Keratinocyte (primary cell): Measurements from ENCODE around the gene TYW1. TPM values are rescaled to one million over a fixed set of nuclear protein-coding genes. Genes with fewer than 3 reads are reported as not detected.
A peak's percentile ranks its signal among the peaks of the same experiment; 100 is the strongest.
"Not testable (repeated sequence)": the region's sequence is repeated elsewhere in the genome, so short reads cannot be mapped to it uniquely, and the experiment has no call there.

Source experiments
- DNase-seq: peaks from one replicate; pipeline ENCODE4 v3.0.0-alpha.2; 2011; ENCODE audit warnings: low read depth, missing footprints, low spot score
- FAIRE-seq: peaks from 2 replicates; lab custom pipeline; 2011; peaks lifted over from hg19 to GRCh38; lab: Jason Lieb, UNC
- H2AFZ ChIP-seq: 2 replicates; pipeline ENCODE4 v1.6.0; 2012; ENCODE audit warnings: low read length, control low read depth, inconsistent platforms; ENCODE audit not compliant: control insufficient read depth
- H3K27ac ChIP-seq: 2 replicates; pipeline ENCODE4 v1.5.1; 2011; ENCODE audit warnings: low read length; ENCODE audit not compliant: control insufficient read depth, insufficient read depth
- H3K27me3 ChIP-seq: 3 replicates; pipeline ENCODE4 v1.6.0; 2011; ENCODE audit warnings: low read length; ENCODE audit not compliant: control insufficient read depth, insufficient read depth; ENCODE audit errors: extremely low read depth
- H3K36me3 ChIP-seq, 2 experiments: 2 replicates in 1 of 2; 3 replicates in 1 of 2; pipeline ENCODE4 v1.5.1; 2011; ENCODE audit warnings: low read length in 2 of 2, mild to moderate bottlenecking in 1 of 2; ENCODE audit not compliant: control insufficient read depth in 2 of 2, insufficient read depth in 2 of 2; ENCODE audit errors: extremely low read depth in 1 of 2
- H3K4me1 ChIP-seq: 3 replicates; pipeline ENCODE4 v1.5.1; 2011; ENCODE audit warnings: low read length; ENCODE audit not compliant: control insufficient read depth, insufficient read depth; ENCODE audit errors: extremely low read depth
- H3K4me2 ChIP-seq: 3 replicates; pipeline ENCODE4 v1.6.0; 2011; ENCODE audit warnings: low read depth, low read length; ENCODE audit not compliant: control insufficient read depth, insufficient read depth; ENCODE audit errors: extremely low read depth
- H3K4me3 ChIP-seq, 3 experiments: fragments of 200-600 bp in 1 of 3; sonication (generic) in 1 of 3; 2 replicates in 2 of 3; 3 replicates in 1 of 3; pipeline ENCODE4 v1.5.1; 2011 to 2016; ENCODE audit warnings: low read length in 3 of 3, mild to moderate bottlenecking in 3 of 3, control low read depth in 2 of 3, inconsistent platforms in 1 of 3, low read depth in 1 of 3, mixed read lengths in 1 of 3, mixed run types in 1 of 3, moderate library complexity in 1 of 3; ENCODE audit not compliant: control insufficient read depth in 2 of 3, insufficient read depth in 2 of 3; ENCODE audit errors: extremely low read depth in 1 of 3
- H3K79me2 ChIP-seq: 2 replicates; pipeline ENCODE4 v1.6.0; 2012; ENCODE audit warnings: low read length; ENCODE audit not compliant: control insufficient read depth, insufficient read depth
- H3K9ac ChIP-seq: 3 replicates; pipeline ENCODE4 v1.6.0; 2011; ENCODE audit warnings: low read length; ENCODE audit not compliant: control insufficient read depth, insufficient read depth; ENCODE audit errors: extremely low read depth
- H3K9me1 ChIP-seq: 3 replicates; pipeline ENCODE4 v1.6.0; 2011; ENCODE audit warnings: low read length; ENCODE audit not compliant: control insufficient read depth, insufficient read depth; ENCODE audit errors: extremely low read depth
- H3K9me3 ChIP-seq: 2 replicates; pipeline ENCODE4 v1.5.1; 2012; ENCODE audit warnings: low read depth, low read length; ENCODE audit not compliant: control insufficient read depth
- H4K20me1 ChIP-seq: 3 replicates; pipeline ENCODE4 v1.6.0; 2011; ENCODE audit warnings: low read length; ENCODE audit not compliant: control insufficient read depth, insufficient read depth; ENCODE audit errors: extremely low read depth
- CTCF ChIP-seq, 3 experiments: IDR thresholded peaks in 1 of 3; conservative IDR thresholded peaks in 1 of 3; optimal IDR thresholded peaks in 1 of 3; 2 replicates in 2 of 3; 3 replicates in 1 of 3; pipeline versions ENCODE3 to v1.5.1; 2011; ENCODE audit warnings: low read length in 3 of 3, mild to moderate bottlenecking in 3 of 3, moderate library complexity in 2 of 3, control low read depth in 1 of 3, inconsistent platforms in 1 of 3; ENCODE audit not compliant: insufficient read depth in 2 of 3; ENCODE audit errors: extremely low read depth in 1 of 3
- dilution Hi-C: fragments of 300-500 bp; cut with MboI; formaldehyde crosslinking; loops from one replicate; pipeline ENCODE4 v1.7.0; 2020; ENCODE audit warnings: low sequenced_read_pairs; ENCODE audit not compliant: extremely low pct_ligation_motif_present
- polyA plus RNA-seq, 5 experiments: library from polyadenylated mRNA; depleted of rRNA in 3 of 5; stranded (reverse) in 3 of 5; stranded (forward) in 1 of 5; unstranded in 1 of 5; fragments of >200 nt; gene quantifications; 1 replicate in 1 of 5; 2 replicates in 3 of 5; 3 replicates in 1 of 5; pipeline versions ENCODE4 v1.2.1 to v1.2.3, GENCODE V29; 2011 to 2012; ENCODE audit warnings: missing spikeins in 2 of 5, low read depth in 1 of 5, low replicate concordance in 1 of 5

Gene TYW1
- polyA plus RNA-seq, 1 donor (not counting 4 experiments of a cell fraction or from before 2014, with no cell fraction given) = 16.4 TPM

- peak; percentile 30 to 66 (median 34) for TF ChIP-seq CTCF (optimal IDR thresholded peaks at IDR 0.05 in 1 of 3, IDR thresholded peaks at IDR 0.05 in 1 of 3, conservative IDR thresholded peaks at IDR 0.05 in 1 of 3; ENCODE audit: extremely low read depth in 1 of 3, insufficient read depth in 2 of 3, low read length in 3 of 3)
- H3K4me1 ChIP-seq, H3K27me3 ChIP-seq, H3K36me3 ChIP-seq, H4K20me1 ChIP-seq, dilution Hi-C loops, H3K9me3 ChIP-seq, H3K9me1 ChIP-seq: not testable (repeated sequence)
- H3K4me3 ChIP-seq = peak overlapping the region; percentile 71 to 85 (median 71)
- H3K9ac ChIP-seq = peak overlapping the region; percentile 91
- peaks cover 25% of the 10 kb centered on the region for H3K79me2 ChIP-seq
- peak overlapping the region; percentile 88 for H3K27ac ChIP-seq
- H3K4me2 ChIP-seq = peak overlapping the region; percentile 35
- FAIRE-seq (peak; percentile 79), DNase-seq (peak; percentile 26)
- peak overlapping the region; percentile 71 for H2AFZ ChIP-seq
Observed at GRCh38 chr7:66994691-66995049, 2.0 kb upstream of the TYW1 start.

DNA sequence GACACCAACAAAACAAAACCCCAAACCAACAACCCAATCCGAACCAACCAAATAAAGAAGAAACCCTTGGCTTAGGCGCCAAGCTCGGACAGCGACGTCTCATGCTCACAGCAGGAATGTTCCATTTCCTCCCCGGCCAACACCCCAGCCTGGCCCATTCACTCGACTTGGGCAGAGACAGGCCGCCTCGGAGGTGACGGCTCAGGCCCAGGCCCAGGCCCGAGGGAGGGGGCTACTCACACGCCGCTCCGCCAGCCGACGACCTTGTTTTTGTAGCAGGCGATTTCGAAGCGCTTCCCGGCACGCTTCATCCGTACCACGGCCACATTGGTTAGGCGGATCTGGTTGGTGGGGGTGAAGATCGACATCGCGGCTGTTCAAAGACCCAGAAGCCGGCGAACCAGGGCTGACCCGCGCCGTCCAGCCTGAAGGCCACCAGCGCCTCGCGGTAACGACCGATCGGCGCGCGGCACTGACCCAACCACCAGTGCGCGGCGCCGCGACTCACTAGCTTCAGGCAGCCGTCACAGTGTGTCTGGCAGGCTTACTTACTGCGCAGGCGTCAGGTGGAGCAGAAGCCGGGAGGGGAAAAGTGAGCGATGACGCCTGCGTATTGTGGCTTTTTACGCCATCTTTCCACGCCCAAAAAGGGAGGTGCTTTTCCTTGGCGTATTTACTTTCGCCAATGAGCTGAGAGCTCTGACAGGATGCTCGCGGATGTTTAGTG, 1.4 kb upstream of the TYW1 start, which contains the start of gene SBDS:
SBDS (minus strand) TSS at position 537 of the 727 bp plus-strand sequence; CDS start at position 368, 169 bp downstream.
- H3K9me1 ChIP-seq, H3K9me3 ChIP-seq, dilution Hi-C loops, H3K4me1 ChIP-seq, H4K20me1 ChIP-seq, H3K36me3 ChIP-seq, H3K27me3 ChIP-seq: not testable (repeated sequence)
- FAIRE-seq (peak; percentile 67), DNase-seq (peak; percentile 88)
- H3K27ac ChIP-seq = peak within 1 kb of the TSS; percentile 88
- peak within 1 kb of the TSS; percentile 71 to 85 (median 71) for H3K4me3 ChIP-seq
- H3K79me2 ChIP-seq = peaks cover 25% of the 10 kb centered on the region
- H3K4me2 ChIP-seq = peak within 1 kb of the TSS; percentile 54
- peak within 1 kb of the TSS; percentile 91 for H3K9ac ChIP-seq
- peak within 1 kb of the TSS; percentile 74 for H2AFZ ChIP-seq
